ENCODE measurements around the gene PIGZ. TPM values are rescaled to one million over a fixed set of nuclear protein-coding genes. Genes with fewer than 3 reads are reported as not detected.

PIGZ gene
- total and polyA plus RNA-seq, 10 donors: 2.0 to 5.1 (median 2.5) TPM

GRCh38 chr3:196987022-196987421 lies 18.4 kb upstream of the PIGZ start:
- Histone ChIP-seq H3K27me3 (replicated peaks in 1 of 7) (peaks cover 0 to 22% (median 0%) of the 10 kb centered on the region in 7 donors), H3K9me3 (peaks cover 0 to 19% (median 14%) of the 10 kb centered on the region in 8 donors), H3K36me3 (no peaks in the 10 kb centered on the region), H3K4me1 (no peaks in the 10 kb centered on the region), H3K4me3 (no peak overlapping the region), H3K27ac (no peak overlapping the region)
- TF ChIP-seq POLR2A (IDR thresholded peaks at IDR 0.05): no peak
- no peak for TF ChIP-seq CTCF (IDR thresholded peaks at IDR 0.05 in 8 of 11, conservative IDR thresholded peaks at IDR 0.05 in 3 of 11)
- no peak for TF ChIP-seq POLR2AphosphoS5 (IDR thresholded peaks at IDR 0.05)
- intact Hi-C loops (cut with DNase I; ENCODE audit: low total_unique reads): no loop called here
- WGBS, 5 donors: 76 to 89% (median 84%) methylated on average over 8 to 10 of the region's 10 CpGs
- DNase-seq: peak; percentile 33

GRCh38 chr3:196985954-196986885 lies 17.6 kb upstream of the PIGZ start:
- no peak for DNase-seq
- Histone ChIP-seq H3K4me3 (no peak overlapping the region), H3K4me1 (no peaks in the 10 kb centered on the region), H3K9me3 (peaks cover 0 to 19% (median 14%) of the 10 kb centered on the region in 8 donors), H3K27me3 (replicated peaks in 1 of 7) (peaks cover 0 to 22% (median 0%) of the 10 kb centered on the region in 7 donors), H3K36me3 (no peaks in the 10 kb centered on the region), H3K27ac (no peak overlapping the region)
- TF ChIP-seq POLR2A (IDR thresholded peaks at IDR 0.05): no peak
- no peak for TF ChIP-seq POLR2AphosphoS5 (IDR thresholded peaks at IDR 0.05)
- no peak for TF ChIP-seq CTCF (IDR thresholded peaks at IDR 0.05 in 8 of 11, conservative IDR thresholded peaks at IDR 0.05 in 3 of 11)
- WGBS, 5 donors: 85 to 94% (median 88%) methylated on average over 9 of the region's 9 CpGs
- intact Hi-C loops (cut with DNase I; ENCODE audit: low total_unique reads): no loop called here

GRCh38 chr3:196985298-196985697 lies 16.7 kb upstream of the PIGZ start:
- WGBS, 5 donors: 59 to 85% (median 82%) methylated on average over 3 to 6 of the region's 6 CpGs

More at GRCh38 chr3:196985298-196985697, 16.7 kb upstream of the PIGZ start:
- H3K9me3 ChIP-seq: peaks cover 0 to 19% (median 14%) of the 10 kb centered on the region in 8 donors
- H3K4me3 ChIP-seq: no peak overlapping the region
- peaks cover 0 to 23% (median 0%) of the 10 kb centered on the region in 7 donors for H3K27me3 ChIP-seq (replicated peaks in 1 of 7)
- no peaks in the 10 kb centered on the region for H3K4me1 ChIP-seq
- no peak overlapping the region for H3K27ac ChIP-seq
- TF ChIP-seq POLR2AphosphoS5 (IDR thresholded peaks at IDR 0.05) (no peak), POLR2A (IDR thresholded peaks at IDR 0.05) (no peak), CTCF (IDR thresholded peaks at IDR 0.05 in 8 of 11, conservative IDR thresholded peaks at IDR 0.05 in 3 of 11) (no peak)
- H3K36me3 ChIP-seq: no peaks in the 10 kb centered on the region
- intact Hi-C loops (cut with DNase I; ENCODE audit: low total_unique reads): no loop called here
- peak; percentile 41 for DNase-seq
